ENCODE measurements around the gene MBIP.

GRCh38 chr14:36271939-36272907 is 48.2 kb downstream of the MBIP start:
- TF ChIP-seq CTCF (IDR thresholded peaks at IDR 0.05) (no peak), POLR2AphosphoS5 (IDR thresholded peaks at IDR 0.05) (no peak)

Measured in gastroesophageal sphincter (tissue), 3 donors.